GM19099 (cell line): ENCODE measurements around the gene C1QBP.

Experiments used
- POLR2A ChIP-seq: IDR thresholded peaks from 3 replicates; pipeline ENCODE4 v1.6.1; 2011; ENCODE audit warnings: low read depth; ENCODE audit not compliant: insufficient read length; ENCODE audit errors: extremely low read depth

Gene C1QBP

DNA sequence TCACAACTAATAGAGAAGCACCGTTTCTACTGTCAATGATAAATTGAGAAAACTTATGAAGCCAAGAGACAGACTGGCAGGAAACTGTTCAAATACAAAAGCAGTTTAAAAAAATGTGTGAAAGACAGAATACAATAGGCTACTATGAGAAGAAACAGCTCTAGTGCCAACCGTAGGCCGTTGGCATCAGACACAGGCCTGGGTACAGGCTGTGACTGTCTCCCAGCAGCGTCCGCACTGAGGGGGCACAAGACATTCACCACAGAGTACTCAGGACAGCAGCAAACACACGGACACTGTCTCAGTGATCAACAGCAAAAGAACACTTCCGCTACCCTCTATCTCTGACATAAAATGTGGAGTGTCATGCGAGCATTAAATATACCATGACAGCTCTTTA lies 7.8 kb upstream of the C1QBP start:
- TF ChIP-seq POLR2A: no peak

DNA sequence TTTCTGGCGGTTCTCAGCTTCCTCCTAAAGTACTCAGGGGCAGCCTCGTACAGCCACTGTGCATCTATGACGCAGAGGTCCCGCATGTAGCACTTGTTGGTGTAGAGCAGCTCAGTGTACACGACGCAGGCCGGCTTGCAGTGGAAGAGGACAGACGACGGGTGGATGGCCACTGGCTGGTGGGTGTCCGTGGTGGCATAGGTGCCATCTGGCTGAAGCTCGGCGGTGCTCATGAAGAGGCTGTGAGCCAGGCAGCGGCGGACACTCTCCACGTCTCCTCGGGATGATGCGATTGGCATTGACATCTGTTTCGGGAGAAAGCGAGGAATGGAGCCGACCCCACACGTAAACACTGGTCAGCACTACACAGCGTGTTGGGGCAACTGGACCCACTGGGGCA lies 5.3 kb upstream of the C1QBP start:
- TF ChIP-seq POLR2A: no peak

DNA sequence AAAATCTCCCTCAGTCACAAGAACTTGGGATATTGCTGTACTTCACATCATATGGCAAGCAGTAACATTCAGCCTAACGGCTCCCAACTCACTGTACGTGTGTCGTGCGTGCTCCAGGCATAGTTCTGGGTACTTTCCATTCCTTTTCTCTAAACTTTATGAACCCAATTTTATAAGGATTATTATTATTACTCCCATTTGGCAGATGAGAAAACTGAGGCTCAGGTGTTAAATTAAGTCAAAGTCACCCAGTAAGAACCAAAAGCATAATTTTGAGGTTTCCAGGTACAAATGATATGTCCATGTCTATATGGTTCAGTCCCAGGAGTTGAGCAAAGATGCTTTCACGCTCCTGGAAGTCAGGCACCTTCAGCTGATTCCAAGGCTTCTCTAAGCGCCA lies 4.8 kb upstream of the C1QBP start:
- no peak for TF ChIP-seq POLR2A

DNA sequence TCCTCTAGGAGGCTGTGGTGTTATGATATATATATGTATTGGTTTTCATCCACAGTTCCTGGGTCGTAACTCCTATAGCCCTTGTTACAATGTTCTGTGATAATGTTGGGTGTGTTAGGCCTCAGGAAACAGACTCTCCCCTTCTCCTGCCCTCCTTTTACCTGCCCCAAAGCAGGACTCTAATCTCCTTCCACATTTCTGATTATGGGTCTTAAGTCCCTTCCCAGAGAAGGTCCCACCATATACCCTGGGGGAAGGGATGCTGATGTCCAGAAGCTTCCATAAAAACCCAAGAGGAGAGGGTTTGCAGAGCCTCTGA lies 450 bp upstream of the C1QBP start:
- no peak for TF ChIP-seq POLR2A

DNA sequence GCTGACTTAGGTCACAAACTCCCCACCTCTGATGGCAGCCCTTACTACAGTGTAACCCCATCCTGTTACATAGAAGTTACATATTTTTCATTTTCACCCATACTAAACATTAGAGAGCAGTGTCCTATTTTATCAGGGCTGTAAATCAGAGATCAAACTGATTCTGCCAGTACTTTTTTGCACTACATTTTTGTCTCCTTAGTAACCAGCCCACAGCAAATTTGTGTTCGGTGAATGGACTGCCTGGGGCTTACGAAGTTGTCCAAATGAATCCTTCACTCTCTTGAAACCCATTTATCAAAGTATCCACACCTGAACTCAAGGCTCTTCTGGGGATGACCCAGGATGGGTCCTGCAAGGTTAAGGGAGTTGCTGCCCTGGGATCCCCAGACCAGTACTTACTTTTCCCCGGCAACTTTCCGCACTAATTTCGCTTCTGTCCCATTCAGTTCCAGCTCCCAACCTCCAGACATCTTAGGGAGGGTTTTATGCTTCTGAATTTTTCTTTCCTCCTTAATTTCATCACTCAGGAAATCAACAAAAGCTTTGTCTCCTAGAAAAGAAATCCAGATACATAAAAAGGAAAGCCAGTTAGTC lies 1.1 kb downstream of the C1QBP start:
- TF ChIP-seq POLR2A: no peak

DNA sequence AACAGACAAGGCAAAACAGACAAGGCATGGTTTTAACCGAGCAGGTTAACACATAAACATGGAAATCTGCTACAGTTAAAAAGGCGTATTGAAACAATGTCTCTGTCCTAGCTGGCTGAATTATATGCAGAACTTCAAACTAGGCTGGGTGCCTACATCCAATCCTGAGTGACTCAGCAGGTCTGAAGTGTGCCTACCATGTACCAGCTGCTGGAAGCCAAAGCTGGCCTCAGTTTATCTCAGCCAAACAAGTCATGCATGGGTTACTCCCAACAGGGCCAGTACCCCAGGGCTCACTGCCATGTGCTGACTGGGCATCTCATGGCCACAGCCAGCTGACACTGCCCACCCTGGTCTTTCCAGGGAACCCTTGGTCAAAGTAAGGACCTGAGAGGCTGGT lies 4.0 kb downstream of the C1QBP start:
- TF ChIP-seq POLR2A: no peak

DNA sequence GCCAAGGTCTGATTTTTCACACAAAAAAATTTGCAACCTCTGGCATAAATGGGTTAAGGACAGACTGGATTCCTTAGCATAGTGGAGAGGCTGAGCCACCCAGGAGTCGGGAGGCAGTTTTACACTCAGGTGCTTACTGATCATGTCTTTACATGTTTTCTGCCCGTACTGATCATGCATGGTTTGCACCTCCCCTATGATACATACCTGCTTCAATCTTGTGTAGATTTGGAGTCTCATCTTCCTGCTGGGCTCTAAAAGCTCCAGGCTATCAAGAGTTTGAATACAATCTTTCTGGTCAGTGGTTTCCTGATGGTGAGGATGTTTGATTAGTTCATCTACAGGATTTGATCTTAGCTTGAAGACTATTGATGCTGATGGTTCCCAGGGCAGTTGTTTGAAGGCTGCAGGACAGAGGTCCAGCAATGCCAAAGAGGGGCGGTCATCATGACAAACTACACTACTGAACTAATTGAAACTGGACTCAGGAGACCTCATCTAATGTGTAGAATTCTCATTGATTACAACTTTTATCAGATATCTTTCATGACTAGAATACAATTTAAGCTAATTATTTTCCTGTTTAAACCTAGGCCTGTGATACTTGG lies 6.9 kb downstream of the C1QBP start:
- no peak for TF ChIP-seq POLR2A

DNA sequence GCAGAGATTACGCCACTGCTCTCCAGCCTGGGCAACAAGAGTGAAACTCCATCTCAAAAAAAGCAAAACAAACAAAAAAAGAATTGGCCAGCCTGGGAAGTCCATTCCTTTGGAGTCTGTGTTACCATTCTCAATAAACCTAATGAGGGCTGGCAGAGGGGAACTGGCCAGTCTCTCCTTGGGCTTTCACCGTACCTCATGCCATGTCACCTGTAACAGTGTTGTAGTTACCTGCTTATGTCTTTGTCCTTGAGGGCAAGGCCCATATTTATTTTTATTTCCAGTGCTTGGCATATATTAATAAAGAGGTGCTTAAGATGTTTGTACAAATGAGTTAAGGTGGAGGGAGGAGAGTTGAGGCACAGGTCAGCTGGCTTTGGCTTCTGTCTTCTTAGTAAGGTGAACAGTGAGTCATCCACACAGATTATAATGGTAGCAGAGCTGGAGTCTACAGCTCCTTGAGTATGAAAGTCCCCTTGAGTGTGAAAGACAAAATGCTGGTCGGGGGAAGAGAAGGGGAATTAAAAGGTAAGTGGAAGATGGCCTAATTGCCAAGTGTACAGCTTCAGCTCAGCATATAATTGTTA lies 8.4 kb downstream of the C1QBP start:
- no peak for TF ChIP-seq POLR2A

DNA sequence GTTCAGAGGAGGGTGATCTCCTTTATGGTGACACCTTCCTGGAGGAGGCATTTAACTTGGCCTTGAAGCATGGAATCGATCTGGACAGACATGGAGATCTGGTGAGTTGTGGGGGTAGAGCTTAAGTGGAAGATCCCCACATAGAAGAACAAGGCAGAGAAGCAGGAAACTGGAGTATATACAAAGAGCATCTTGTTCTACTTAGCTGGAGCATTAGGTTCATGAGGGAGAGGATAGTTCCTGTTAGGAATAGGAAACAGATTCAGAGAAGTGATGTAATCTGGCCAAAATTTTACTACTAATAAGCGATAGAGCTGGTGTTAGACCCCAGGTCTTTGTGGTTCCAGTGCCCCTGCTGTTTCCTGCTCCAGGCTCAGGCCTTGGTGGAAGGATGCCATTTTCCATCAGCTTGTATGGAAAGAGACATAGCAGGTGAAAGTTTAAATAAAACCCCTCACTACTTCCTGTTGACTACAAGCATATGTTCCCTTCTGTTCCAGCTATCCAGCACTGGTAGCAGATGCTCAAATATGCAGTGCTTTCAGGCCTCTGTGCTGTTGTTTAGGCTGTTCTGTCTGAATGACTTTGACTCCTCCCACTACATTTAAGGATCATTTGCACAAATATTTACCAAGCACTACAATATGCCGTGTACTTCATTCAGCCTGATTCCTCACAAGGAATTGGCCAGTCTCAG lies 9.6 kb downstream of the C1QBP start:
- TF ChIP-seq POLR2A: no peak

DNA sequence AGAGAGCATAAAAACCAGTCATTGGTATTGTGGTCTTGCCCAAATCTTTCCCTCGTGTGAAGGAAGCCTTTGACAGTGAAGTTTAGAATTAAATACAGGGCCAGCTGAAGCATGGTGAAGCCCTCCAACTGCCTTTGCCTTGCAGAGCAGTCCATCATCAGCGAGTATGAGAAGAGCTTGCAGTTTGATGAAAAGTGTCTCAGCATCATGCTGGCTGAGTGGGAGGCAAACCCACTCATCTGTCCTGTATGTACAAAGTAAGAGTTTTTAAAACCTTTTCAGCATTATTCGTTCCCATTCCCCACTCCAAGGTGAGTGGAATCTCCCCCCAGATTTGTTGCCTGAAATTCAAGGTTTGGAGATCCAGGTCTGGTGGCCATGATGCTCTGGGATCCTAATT lies 13.1 kb downstream of the C1QBP start:
- TF ChIP-seq POLR2A: no peak

DNA sequence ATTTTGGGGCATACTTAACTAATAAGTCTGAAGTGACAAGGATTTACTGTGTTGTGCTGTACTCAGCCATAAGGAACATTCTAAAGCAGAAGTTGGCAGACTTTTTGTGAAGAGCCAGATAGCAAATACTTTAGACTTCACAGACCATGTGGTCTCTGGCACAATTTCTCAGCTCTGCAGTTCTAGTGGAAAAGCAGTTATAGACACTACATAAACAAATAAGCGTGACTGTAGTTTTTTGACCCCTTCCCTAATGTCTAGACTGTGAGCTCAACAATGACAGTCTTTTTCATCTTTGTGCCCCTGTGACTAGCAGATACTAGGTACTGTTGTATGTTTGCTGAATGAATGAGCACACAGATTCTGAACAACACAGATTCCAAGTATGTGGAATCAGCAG lies 14.0 kb downstream of the C1QBP start:
- no peak for TF ChIP-seq POLR2A

DNA sequence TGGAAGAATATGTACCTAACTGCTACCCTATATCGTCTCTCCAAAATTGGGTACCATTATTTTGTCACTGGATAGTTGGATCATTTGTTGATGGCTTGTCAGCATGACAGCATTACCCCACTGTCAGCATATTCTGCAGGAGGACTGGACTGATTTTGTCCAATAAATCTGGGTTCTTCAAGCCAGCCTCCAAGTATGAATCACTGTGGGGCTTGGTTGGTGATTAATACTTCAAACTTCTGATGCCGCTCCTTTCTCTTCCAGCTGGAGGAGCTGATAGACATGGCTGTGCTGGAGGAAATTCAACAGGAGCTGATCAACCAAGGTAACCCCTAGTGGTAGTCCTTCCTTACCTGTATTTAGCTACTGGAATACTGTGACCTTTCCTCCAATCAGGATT lies 16.4 kb downstream of the C1QBP start:
- no peak for TF ChIP-seq POLR2A

DNA sequence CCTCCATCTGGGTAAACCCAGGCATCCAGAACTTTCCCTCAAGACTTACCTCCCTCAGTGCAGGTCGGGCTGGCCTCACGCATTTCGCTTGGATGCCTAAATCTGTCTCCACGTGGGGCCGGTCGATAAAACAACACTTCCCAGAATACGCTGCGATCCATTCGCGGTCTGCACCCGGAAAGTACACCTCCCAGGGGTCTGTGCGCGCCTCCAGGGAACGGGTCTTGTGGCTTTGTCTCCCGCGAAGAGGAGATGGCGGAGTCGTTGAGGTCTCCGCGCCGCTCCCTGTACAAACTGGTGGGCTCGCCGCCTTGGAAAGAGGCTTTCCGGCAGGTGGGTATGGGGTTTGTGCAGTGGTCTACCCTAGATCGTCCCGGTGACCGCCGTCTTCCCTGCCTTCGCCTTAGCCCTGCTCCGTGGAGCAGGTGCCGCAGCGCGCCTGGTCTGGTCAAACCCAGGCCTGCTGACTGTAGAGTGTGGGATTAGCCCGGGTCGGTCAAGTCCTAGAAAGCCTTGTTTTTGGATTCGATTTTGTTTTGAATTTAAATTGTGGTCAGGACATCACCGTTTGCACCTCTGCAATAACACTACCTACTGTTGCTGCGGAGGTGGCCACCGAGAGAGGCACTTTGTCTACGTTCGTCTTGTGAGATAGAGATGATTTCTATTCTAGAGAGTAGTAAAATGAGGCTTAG lies 18.8 kb downstream of the C1QBP start, which contains the start of gene RPAIN:
TSS of gene RPAIN (plus strand) at position 224 of the 695 bp plus-strand sequence. CDS start at position 253, 29 bp downstream.
- TF ChIP-seq POLR2A: peak; percentile 82

DNA sequence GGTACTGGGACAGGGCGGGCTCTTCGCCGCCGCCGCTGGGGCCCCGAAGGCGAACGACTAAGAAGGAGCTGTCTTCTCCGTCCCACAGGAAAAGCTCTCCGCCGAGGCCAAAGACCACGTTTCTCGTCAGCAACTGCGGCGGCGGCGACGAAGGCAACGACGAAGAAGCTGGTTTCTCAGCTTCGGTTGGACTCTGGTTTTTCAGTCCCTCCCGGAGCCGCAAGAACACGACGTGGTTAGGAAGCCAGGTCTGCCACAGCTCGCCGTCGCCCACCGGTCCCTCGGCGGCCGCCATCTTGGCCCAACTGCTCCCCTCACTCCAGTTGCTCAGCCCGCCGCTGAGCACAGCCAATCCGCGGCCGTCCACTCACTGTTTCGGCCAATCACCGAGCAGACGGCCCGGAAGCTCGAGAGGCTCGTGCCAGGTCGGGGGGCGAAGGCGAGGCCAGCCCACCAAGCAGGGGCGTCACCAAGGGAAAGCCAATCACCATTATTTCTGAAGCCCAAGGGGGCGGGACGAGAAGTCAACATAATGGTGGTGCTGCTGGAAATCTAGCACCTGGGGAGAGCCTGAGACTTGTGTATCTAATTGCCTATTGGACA lies 19.5 kb downstream of the C1QBP start, which contains the start of gene NUP88:
TSS of gene NUP88 (minus strand) at position 307 of the 603 bp plus-strand sequence. CDS start at position 295, 12 bp downstream.
- TF ChIP-seq POLR2A: peak; percentile 90

DNA sequence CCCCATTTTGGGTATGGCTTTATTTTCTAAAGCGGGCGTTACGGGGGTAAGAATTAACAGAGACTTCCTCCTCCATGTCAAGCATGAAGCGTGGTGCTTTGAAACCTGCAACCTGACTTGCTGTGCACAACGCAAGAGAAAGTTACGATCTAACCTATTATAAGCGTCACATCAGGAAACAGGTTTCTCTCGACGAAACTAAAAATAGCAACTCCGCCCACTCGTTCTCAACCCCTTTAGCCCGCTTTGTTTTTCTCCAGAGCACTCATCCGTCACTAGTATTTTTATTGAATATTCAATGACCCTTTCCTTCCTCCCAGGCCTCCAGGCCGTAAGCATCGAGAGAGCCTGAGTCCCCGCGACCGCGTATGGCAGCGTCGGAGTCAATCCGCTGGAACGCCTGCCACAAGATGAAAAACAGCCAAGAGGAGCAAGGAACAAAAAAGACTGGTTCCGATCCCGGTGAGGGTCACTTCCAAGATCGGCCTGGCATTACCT lies 20.0 kb downstream of the C1QBP start:
- TF ChIP-seq POLR2A: no peak

DNA sequence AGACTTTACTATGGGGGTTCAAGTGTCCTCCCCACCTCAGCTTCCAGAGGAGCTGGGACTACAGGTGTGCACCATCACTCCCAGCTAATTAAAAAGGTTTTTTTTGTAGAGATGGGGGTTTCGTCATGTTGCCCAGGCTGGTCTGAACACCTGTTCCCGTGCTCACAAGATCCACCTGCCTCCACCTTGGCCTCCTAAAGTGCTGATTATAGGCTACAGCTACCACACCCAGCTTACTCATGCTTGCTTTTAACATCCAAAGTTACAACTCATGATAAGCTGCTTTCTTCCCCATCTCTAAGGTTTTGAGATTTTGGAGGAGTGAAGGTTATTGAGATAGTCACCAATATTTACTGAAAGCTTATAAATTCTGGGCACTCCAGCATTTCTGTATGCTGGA lies 22.1 kb downstream of the C1QBP start:
- no peak for TF ChIP-seq POLR2A

DNA sequence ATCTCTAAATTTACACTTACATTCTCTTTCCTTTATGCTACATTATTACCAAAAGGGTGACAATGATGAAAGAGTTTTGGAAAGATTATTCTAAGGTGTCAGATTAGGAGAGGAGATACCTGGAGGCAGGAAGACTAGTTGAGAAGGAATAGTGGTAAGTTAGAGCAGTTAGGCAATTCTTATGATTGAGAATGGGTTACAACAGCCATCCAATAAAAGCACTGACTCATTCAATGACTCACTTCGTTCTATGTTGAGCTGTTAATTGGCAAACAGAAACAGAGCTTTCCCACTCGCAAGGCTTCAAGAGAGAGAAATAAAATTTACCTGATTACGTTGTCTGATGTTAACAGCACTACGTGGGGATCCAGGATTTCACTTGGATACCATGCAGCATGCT lies 25.3 kb downstream of the C1QBP start:
- TF ChIP-seq POLR2A: no peak
